Measurements from ENCODE around the gene TMEM151B. TPM values are rescaled to one million over a fixed set of nuclear protein-coding genes. Genes with fewer than 3 reads are reported as not detected.

TMEM151B gene
- total and polyA plus RNA-seq, 2 of the 13 experiments (the other 11 are each of a cell fraction or from before 2014, with no cell fraction given), result not detected

GRCh38 chr6:44245912-44246662 is 24.2 kb upstream of the TMEM151B start (continued):
- TF ChIP-seq ZNF18 (CRISPR knock-in tag; IDR thresholded peaks at IDR 0.05; ENCODE audit: insufficient replicate concordance), result peak; percentile 76
- TF ChIP-seq ZBTB7B (CRISPR knock-in tag; IDR thresholded peaks at IDR 0.05), result peak; percentile 95
- no peak for TF ChIP-seq ZBED4 (CRISPR knock-in tag; IDR thresholded peaks at IDR 0.05; ENCODE audit: borderline replicate concordance)
- 0 out of 2 replicates have a peak, but pooled peaks have one; percentile 13 for TF ChIP-seq HINFP (CRISPR knock-in tag; IDR thresholded peaks at IDR 0.05; ENCODE audit: low read depth)
- no peak for TF ChIP-seq ZNF674 (CRISPR knock-in tag; IDR thresholded peaks at IDR 0.05; ENCODE audit: low read depth)
- TF ChIP-seq DMAP1 (CRISPR knock-in tag; IDR thresholded peaks at IDR 0.05), result peak; percentile 91
- no peak for TF ChIP-seq FLYWCH1 (CRISPR knock-in tag; IDR thresholded peaks at IDR 0.05)
- peak; percentile 76; the same call in 1 of the 2 replicates for TF ChIP-seq RELA (CRISPR knock-in tag; IDR thresholded peaks at IDR 0.05)
- peak; percentile 85 for TF ChIP-seq IKZF4 (CRISPR knock-in tag; IDR thresholded peaks at IDR 0.05; ENCODE audit: borderline replicate concordance, low read depth, not compliant biosample characterization)
- peak; percentile 56 for TF ChIP-seq NKX3-1 (CRISPR knock-in tag; IDR thresholded peaks at IDR 0.05)
- peak; percentile 83 for TF ChIP-seq ZNF329 (CRISPR knock-in tag; IDR thresholded peaks at IDR 0.05; ENCODE audit: low read depth)
- peak; percentile 79; the same call in 1 of the 2 replicates for TF ChIP-seq IRX3 (CRISPR knock-in tag; IDR thresholded peaks at IDR 0.05; ENCODE audit: borderline replicate concordance, low read depth)
- peak; percentile 94; the same call in 1 of the 2 replicates for TF ChIP-seq ARID2 (CRISPR knock-in tag; IDR thresholded peaks at IDR 0.05; ENCODE audit: borderline replicate concordance)
- no peak for TF ChIP-seq CBX1 (IDR thresholded peaks at IDR 0.05; ENCODE audit: low read depth)
- 0 out of 2 replicates have a peak, but pooled peaks have one; percentile 59 for TF ChIP-seq ZFP82 (CRISPR knock-in tag; IDR thresholded peaks at IDR 0.05; ENCODE audit: borderline replicate concordance)
- TF ChIP-seq NCOA5 (CRISPR knock-in tag; IDR thresholded peaks at IDR 0.05), result no peak
- 0 out of 2 replicates have a peak, but pooled peaks have one; percentile 48 for TF ChIP-seq FOXM1 (CRISPR knock-in tag; IDR thresholded peaks at IDR 0.05)
- peak; percentile 79 for TF ChIP-seq UBTF (CRISPR knock-in tag; IDR thresholded peaks at IDR 0.05)
- TF ChIP-seq KLF6 (CRISPR knock-in tag; IDR thresholded peaks at IDR 0.05), result peak; percentile 81
- TF ChIP-seq KDM3A (CRISPR knock-in tag; IDR thresholded peaks at IDR 0.05; ENCODE audit: low read depth), result peak; percentile 32; the same call in 1 of the 2 replicates

Measured in HepG2 (cell line).